Germinal center (tissue), 1 donor: Measurements from ENCODE around the gene DGCR8.

Experiments used
- DNase-seq: peaks from one replicate; pipeline ENCODE4 v3.0.0; 2012; ENCODE audit warnings: mixed read lengths, low spot score

The DGCR8 gene

GRCh38 chr22:20138417-20138738 is 58.3 kb downstream of the DGCR8 start:
- DNase-seq: no peak

- DNase-seq: no peak
Observed at GRCh38 chr22:20138868-20139267, 58.8 kb downstream of the DGCR8 start.

- no peak for DNase-seq
Observed at GRCh38 chr22:20139391-20140106, 59.5 kb downstream of the DGCR8 start.

DNA sequence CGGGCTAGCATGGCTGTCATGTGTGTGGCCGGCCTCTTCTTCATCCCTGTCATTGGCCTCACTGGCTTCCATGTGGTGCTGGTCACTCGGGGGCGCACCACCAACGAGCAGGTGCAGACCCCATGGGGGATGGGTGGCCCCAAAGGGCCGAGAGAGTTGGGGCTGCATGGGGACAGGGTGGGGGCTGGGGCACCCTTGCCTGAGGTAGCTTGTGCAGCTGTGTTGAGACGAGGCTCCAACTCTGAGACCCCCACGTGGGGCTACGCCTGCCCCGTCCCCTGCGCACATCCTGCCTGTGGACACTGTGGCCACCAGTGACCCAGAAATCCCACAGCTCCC is 60.0 kb downstream of the DGCR8 start:
- no peak for DNase-seq

- DNase-seq: no peak
Observed at GRCh38 chr22:20140521-20140964, 60.5 kb downstream of the DGCR8 start.

- no peak for DNase-seq
Observed at GRCh38 chr22:20141186-20142077, 61.4 kb downstream of the DGCR8 start.

- no peak for DNase-seq
Observed at GRCh38 chr22:20142711-20143621, 62.9 kb downstream of the DGCR8 start.

GRCh38 chr22:20143883-20144665 is 64.0 kb downstream of the DGCR8 start:
- DNase-seq: no peak

GRCh38 chr22:20145206-20145831 is 65.3 kb downstream of the DGCR8 start:
- no peak for DNase-seq

- DNase-seq: no peak
Observed at GRCh38 chr22:20145832-20146223, 65.8 kb downstream of the DGCR8 start.

DNA sequence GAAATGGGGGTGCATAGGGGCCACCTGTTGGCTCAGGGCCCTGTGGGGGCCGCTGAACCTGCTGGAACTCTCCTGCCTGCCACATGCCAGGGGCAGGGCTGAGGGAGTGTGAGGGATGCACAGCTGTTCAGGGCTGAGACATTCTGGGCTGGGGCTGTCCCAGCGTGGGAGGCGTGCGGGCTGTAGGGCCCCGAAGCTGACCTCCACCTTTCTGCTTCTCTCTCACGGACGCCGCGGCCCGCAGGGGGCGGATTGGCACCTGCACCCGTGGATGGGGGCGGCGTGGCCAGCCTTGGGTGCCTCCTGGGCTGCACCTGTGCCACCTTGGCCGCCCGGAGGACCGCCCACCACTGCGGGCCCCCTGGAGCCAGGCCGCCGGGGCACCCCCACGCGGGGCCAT is 66.7 kb downstream of the DGCR8 start:
- DNase-seq: no peak

- DNase-seq: no peak
Observed at GRCh38 chr22:20147237-20147988, 67.4 kb downstream of the DGCR8 start.

DNA sequence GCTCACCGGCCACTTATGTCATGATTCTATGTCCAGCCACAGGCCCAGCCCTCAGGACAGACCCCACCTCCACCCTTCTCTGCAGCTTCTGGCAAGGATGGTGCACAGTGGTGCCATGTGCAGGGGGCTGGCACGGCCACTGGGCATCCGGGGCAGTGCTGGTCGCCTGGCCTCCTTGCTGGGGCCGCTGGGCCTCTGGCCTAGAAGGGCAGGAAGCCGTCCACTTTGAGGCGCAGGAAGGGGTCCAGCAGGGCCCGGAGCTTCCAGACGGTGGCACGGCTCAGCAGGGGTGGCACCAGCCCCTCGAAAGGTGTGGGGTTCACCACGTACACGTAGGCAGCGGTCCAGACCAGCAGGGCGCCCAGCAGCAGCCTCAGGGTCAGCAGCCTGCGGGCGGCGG is 68.4 kb downstream of the DGCR8 start:
- no peak for DNase-seq

- DNase-seq: no peak
Observed at GRCh38 chr22:20149257-20150250, 69.5 kb downstream of the DGCR8 start.

DNA sequence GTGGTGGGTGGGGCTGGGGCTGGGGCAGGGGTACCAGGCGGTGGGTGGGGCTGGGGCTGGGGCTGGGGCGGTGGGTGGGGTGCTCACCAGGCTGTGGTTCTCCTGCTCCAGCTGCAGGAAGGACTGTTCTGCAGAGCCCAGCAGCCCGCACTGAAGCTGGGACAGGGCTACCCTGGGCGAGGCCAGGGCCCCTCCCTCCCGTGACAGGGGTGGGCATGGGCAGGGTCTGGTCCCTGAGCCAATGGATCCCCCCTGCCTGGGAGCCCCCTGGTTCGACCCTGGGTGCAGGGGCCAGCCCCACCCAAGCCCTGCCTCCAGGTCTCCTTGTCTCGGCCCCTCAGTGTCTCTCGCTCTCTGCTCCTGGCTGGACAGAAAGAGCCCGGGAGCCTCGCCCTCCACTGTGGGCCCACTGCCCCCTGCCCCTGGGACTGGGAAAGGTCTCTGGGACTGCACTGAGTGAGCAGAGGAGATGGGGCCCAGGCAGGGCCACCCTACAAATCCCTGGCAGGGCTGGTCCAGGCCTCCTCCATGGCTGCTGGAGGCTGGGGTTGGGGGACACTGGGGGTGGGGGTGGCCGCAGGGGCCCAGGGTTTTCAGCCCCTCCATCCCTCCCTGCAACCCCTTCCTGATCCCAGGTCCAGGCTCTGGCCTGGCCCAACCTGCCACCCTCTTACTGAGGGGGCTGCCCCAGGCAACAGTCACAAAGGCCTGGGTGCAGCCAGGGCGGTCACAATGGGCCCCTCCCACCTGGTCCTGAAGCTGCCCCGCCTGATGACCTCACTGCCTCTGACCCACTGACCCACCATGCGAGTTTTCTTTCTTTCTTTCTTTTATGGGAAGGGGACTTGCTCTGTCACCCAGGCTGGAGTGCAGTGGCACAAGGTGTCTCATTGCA is 70.6 kb downstream of the DGCR8 start, which contains the start of gene CCDC188:
Gene CCDC188, minus strand, starts transcription at position 675 of the 895 bp plus-strand sequence. Its CDS starts 69 bp downstream, at position 606.
- DNase-seq: no peak

DNA sequence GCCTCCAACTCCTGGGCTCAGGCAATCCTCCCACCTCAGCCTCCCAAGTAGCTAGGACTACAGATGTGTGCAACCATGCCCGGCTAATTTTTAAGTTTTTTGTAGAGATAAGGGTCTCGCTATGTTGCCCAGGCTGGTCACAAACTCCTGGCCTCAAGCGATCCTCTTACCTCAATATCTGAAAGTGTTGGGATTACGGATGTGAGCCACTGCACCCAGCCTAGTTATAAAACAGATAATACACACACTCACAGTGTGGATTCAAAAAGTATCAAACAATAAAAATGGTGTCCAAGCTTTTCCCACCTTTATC is 71.2 kb downstream of the DGCR8 start:
- no peak for DNase-seq

DNA sequence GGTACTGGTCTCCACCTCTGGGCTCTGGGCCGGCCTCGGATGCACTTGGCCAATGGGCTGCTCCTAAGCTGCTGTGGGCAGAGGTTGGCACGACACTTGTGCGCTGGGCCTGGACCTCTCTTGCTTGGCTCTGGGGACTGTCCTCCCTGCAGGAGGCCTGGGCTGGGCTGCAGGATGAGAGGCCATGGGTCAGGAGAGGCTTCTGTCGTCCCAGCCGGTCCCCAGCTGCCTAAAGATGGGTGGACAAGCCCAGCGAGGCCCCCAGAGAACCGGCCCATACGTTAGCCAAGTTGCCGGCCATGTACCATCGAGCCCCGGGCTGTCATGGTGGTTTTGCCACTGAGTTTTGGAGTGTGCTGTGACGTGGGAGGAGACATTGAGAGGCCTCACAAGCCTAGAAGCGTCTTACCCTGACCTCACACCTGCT is 72.4 kb downstream of the DGCR8 start:
- DNase-seq: no peak

DNA sequence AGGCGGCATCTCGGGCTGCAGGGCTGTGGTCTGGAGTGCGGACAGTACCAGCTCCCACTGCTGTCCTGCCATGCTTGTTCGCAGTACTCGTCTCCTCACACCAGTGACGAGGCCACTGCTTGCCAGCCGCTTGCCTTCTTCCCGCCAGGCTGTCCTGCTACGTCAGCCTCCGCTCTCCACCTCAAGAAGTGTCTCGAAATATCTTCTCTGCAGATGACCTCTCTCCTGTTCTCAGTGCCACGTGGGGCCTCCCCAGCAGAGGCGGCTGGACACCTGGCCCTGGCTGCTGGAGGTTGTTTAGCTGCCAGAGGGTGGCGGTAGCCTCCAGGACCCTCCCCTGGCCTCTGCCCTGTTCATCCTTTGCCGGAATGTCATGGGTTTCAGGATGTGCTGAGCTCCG is 73.9 kb downstream of the DGCR8 start:
- no peak for DNase-seq
